GM23248 (cell line): ENCODE results near the gene PSMF1.

Experiments used
- EZH2 ChIP-seq: fragments of 200-600 bp; sonication (generic); IDR thresholded peaks from 2 replicates; pipeline ENCODE4 v1.6.1; 2018; ENCODE audit warnings: antibody characterized with exemption, mild to moderate bottlenecking; ENCODE audit not compliant: insufficient read depth, poor library complexity, severe bottlenecking
- EZH2phosphoT487 ChIP-seq: fragments of 200-600 bp; sonication (generic); IDR thresholded peaks from 2 replicates; pipeline ENCODE4 v1.6.1; 2018; ENCODE audit warnings: antibody characterized with exemption, moderate library complexity, mild to moderate bottlenecking, low read depth; ENCODE audit not compliant: insufficient read depth

DNA sequence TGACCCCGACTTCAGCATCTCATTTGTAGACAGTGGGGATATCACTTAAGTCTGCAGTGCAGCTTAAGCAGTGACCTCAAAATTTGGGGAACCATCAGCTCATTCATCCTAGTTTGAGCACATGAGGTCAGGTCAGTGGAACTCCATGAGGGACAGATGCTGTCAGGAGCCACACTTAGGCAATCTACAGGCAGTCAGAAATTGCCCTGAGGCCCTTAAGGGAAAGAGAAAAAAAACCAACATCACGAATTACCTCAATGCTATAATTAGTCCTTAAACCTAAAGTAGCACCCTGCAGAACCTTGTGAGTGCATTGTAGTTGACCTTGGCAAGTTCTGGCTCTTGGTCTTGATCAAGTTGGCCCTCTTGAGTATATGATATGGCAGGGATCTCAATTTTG lies 45.3 kb downstream of the PSMF1 start:
- no peak for TF ChIP-seq EZH2
- TF ChIP-seq EZH2phosphoT487, result no peak
